ENCODE results near the gene CRYM.
"Not testable (repeated sequence)": the region's sequence is repeated elsewhere in the genome, so short reads cannot be mapped to it uniquely, and the experiment has no call there.

CRYM gene

DNA sequence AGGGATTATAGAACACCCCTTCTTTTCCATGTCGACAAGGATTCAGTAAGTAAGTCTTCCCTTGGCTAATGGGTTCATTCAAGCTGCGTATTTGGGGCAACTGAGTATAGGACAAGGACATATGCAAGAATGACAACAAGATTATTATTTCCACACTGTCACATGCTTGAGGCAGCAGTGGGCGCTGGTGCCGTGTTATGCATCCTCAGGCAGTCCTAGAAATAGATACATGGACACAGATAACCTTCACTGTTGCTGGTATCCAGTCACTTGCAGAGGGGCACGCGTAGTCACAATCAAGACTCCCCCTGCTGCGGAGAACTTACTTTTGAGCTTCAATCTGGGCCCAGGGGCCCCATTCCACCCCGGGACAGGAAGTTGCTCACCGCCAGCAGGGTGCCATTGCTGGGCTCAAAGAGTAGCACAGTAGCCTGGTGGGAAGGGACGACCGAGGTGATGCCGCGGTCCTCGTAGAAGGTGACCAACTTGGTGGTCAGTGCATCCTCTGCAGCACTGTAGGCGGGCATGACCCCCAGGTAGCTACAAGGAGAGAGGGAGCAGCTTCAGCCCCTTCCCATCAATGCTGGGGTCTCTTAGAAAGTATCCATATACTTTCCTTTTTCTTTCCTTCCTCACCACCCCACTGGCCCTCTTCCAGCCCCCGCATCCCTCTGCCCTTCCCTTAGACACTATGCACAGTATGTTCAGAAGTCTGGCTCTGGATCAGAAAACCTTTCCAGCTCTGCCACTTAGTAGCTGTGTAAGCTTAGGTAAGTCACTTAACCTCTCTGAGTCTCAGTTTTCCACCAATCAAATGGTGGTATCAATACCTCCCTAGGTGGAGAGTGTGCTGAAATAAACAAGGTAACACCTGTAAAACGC is 804 bp downstream of the CRYM start:
- DNase-seq: no peak

- DNase-seq: no peak
Measured at GRCh38 chr16:21276090-21276489, 2.0 kb downstream of the CRYM start.

GRCh38 chr16:21275529-21275928 is 2.6 kb downstream of the CRYM start:
- no peak for DNase-seq

DNA sequence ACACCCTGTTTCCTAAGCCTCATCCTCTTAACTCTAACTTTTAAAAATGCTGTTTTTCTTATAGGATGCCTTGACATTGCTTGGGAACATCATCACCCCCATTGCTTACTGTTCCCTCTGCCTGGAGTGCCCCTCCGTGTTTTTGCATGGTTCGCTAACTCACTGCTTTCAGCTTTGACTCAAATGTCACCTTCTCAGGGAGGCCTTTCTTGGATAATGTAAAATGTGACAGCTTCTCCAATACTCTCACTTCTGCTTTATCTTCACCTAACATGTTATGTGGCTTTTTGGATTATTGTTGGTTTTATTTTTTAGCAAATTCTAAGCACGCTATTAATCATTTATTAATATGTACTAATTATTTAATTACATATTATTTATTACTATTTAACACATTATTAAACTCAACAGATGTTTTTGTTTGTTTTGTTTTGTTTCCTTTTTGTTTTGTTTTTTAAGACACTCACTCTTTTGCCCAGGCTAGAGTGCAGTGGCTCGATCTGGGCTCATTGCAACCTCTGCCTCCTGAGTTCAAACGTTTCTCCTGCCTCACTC is 3.8 kb downstream of the CRYM start:
- no peak for DNase-seq

GRCh38 chr16:21272763-21273162 is 5.3 kb downstream of the CRYM start:
- not testable (repeated sequence) for DNase-seq

DNA sequence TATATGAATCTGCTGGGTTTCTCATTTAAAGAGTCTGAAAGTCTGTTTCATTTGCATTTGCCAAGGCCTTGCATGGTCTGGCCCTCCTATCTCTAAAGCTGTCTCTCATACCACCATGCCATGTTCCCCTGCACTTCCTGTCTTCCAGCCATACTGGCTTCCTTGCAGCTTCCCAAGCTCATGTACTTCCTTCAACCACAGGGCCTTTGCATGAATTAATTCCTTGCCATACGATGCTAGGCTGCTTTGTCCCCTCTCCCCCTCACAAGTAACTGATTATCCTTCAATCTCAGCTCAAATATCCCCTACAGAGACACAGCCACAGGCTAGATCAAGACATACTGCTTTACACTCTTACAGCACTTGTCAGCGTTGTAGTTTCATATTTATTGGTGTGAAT is 5.8 kb downstream of the CRYM start:
- no peak for DNase-seq

- no peak for DNase-seq
Measured at GRCh38 chr16:21268236-21268635, 9.9 kb downstream of the CRYM start.

DNA sequence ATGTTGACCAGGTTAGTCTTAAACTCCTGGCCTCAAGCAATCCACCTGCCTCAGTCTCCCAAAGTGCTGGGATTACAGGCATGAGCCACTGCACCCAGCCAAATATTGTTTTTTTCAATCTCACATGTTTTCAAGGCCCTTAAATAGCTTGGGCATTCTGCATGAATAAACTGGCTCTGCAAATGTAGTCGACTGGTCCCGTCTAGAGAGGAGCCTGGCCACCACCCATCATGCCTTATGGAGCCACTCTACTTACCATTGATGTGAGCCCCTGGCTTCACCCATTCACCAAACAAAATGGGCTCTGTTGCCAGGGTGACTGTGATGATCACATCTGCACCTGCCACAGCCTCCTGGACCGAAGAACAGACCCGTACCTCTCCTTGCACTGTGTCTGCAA is 10.8 kb downstream of the CRYM start:
- no peak for DNase-seq

- no peak for DNase-seq
Measured at GRCh38 chr16:21265104-21265837, 12.8 kb downstream of the CRYM start.

DNA sequence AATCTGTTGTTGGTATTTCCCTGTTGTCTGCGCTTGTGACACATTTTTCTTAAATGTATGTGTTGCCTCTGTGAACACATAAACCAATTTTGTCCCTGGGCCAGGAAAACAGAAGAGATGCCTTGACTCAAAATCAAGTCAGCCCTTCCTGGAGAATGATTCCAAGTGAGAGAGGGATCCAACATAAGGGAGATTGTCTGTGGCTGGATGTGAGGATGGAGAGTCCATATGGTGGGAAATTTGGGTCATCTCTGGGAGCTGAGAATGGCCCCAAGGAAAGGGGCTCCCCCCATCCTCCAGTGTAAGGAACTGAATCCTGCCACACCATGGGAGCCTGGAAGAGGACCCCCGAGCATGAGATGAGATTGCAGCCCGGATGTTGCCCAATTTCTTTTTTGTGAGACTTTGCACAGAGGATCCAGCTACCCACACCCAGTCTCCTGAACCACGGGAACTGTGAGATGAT is 13.5 kb downstream of the CRYM start:
- DNase-seq: no peak

DNA sequence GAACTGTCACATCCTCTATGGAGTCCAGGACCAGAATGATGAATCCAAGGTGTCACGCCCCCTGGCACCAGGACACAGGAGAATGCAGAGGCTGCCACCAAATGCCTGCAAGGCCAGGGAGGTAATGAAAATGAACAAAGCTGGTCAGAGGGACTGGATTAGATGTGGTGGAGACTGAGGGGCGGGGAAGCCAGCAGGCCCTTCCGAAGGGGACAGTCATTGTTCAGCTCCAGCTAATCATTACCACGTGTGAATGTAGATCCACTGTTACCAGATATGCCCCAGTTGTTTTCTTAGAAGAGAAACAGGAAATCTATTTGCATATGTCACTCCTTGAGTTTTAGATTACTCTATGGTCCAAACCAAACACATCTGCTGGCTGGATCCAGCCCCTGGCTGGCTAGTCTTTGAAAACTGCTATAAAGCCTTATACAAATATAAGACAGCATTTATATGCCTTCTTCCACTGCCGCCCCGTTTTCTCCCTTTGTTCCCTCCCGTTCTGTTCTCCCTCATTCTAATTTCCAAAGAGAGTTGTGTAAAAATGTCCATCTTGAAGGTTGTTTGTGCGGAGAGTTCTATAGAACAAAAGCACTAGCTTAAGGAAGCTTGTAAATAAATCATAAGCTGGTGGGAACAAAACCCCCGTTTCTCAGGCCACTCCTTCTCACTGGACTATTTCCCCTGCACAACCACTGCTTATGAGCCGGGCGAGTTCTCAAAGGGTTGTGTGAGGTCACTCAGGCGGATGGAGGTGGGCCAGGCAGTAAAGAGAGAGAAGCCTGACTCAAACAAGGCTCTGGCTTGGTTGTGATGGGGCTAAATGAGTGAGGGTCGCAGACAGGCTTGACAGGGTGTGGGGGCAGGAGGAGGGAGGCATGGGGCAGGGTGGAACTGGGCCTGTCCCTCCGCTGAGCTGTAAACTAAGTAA is 14.2 kb downstream of the CRYM start:
- peak; percentile 50 for DNase-seq

DNA sequence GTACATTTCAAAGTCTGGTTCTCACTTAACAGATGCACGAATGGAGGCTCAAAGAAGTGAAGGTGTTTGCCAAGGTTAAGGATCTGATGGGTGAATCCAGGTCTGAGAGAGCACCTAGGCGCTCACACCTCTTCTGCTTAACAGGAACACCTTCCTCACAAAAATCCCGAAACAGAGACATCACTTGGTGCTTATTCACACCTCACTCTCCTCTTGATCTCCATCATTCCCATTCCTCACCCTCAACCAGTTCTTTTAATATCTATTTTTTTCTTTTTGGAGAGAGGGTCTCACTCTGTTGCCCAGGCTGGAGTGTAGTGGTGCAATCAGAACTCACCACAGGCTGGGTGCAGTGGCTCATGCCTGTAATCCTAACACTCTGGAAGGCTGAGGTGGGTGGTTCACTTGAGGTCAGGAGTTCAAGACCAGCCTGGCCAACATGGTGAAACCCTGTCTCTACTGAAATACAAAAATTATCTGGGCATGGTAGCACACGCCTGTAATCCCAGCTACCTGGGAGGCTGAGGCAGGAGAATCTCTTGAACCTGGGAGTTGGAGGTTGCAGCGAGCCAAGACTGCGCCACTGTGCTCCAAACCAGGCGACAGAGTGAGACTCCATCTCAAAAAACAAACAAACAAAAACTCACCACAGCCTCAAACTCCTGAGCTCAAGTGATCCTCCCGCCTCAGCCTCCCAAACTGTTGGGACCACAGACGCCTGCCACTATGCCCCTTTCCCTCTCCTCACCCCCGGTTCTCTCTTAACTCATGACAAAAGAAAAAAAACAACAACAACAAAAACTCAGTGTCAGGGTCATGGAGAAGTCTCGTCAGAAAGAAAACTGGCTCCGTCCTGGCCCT is 15.1 kb downstream of the CRYM start:
- no peak for DNase-seq

DNA sequence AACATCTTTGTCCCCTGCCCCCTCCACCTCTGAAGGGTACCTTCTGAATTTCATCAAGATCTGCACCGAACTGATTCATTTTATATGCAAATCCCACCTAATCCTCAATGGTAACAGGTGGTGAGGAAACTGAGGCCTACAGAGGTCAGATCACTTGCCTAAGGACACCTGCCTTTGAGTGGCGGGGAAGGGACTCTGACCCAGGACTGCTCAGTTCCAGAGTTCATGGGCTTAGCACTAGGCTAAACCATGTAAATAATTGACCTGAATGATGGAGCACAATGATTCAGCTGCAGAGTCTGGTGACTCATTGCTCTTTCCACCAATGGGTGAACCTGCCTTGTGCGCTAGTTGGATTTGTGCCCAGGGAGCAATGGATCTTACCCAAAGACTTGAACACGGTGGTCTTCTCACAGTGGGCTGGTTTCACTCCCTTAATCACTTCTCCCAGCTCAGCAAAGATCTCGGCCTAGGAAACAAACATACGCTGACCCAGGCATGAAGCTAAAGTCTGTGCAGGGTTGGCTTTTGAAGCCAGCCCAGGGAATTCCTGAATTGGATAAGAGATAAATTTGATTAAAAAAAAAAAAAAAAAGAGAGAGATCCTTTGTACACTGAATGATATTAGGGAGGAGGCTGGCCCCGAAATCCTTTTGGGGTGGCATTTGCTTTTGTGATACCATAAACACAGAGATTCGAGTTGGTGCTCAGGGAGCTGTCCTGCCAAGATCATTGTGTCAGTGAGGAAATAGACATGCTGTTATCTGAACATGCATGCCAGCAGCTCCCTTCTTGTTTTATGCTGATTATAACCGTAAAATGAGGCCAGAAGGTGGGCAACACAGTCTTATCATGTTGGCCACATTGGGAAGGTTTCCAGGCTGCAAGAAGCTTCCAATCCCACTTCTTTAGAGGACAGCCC is 17.0 kb downstream of the CRYM start:
- no peak for DNase-seq

DNA sequence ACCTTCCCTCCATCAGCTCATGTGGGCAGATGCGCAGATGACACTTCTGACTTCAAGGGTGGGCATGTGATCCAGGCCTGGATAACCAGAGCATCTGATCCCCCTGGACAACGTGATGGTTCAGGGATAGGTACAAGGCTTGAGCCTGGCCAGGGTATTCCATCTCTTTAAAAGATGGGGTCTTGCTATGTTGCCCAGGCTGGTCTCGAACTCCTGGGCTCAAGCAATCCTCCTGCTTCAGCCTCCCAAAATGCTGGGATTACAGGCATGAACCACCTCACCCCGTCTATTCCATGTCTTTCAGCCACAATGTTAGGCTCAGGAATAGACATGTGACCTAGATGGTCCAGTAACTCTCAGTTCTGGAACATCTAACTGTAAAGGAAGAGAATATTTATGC is 20.8 kb downstream of the CRYM start:
- DNase-seq: no peak

DNA sequence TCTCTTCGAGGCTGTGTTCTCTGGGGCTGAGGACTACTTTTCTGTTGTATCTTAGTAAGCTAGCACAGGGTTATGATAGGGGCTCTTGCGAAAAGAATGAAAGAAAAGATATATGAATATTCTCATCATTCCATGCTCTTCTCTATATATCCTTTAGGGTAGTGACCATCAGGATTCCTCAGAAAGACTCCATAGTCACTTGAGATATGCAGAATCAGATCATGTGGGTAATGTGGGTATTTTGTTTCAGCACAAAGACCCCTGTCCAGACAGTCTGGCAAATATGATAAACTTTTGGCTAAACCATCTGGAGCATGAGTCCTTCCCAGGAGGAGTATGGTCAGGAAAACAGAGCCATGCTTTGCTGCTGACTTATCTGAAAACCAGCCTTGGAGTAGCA is 21.5 kb downstream of the CRYM start:
- no peak for DNase-seq

DNA sequence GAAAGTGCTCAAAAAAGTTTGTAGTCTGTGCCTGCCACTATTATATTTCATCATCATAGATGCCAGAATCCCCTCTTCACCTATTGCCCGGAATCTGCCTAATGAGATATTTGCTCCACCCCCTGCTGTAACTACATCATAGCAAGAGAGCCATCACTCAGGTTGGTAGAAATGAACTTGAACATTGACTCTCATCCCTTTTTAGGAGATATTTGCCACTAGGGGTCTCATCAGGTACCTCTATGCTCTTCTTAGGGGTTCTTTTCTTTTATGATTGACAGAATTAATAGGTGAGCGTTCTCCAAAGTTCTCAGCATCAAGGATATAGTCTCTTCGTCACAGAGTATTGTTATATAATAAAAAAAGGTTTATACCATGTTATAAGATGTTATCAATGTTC is 24.6 kb downstream of the CRYM start:
- no peak for DNase-seq

- DNase-seq: no peak
Measured at GRCh38 chr16:21250072-21250923, 27.8 kb downstream of the CRYM start.

DNA sequence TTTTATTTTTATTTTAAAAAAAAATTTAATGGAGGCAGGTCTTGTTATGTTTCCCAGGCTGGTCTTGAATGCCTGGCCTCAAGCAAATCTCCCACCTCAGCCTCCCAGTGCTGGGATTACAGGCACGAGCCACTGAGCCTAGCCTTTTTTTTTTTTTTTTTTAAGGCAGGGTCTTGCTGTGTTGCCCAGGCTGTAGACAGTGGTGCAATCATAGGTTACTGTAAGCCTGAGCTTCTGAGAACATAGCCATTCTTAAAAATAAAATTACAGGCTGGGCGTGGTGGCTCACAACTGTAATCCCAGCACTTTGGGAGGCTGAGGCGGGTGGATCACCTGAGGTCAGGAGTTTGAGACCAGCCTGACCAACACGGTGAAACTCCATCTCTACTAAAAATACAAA is 29.9 kb downstream of the CRYM start:
- not testable (repeated sequence) for DNase-seq

DNA sequence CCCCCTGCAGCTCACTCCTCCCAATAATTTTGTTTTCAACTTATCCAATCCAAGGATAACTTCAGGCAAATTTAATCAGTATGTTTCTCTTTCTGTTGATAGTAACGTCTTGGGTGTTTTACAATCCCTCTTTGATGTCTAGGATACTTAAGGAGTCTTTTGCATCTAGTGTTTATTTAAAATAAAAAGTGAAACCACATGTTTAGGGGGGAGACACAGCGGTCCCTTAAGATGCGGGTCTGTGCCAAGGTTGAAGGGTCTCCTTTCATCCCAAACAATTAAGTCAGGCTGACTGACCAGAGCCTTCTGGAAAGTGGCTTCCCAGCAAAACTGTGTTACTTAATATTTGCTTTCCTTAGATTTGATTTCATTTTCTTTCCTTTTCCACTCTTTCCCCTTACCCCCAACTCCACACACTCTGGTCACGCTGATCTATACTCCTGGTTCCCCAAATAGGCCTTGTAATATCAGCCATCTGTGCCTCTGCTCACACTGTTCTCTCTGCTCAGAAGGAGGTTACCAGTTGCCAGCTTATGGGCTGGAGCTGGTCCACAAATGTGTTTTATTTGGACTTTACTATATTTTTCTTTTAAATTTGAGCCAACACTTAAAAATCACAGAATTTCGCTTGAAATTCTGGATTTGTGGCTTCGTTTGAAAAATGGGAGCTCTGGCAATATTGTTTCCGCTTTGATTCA is 33.4 kb downstream of the CRYM start:
- DNase-seq: no peak
